Heart left ventricle (tissue), 13 donors: ENCODE results near the gene MMP24OS.

Experiments
- POLR2A ChIP-seq, 2 donors: fragments of 450-650 bp; IDR thresholded peaks; one replicate each; pipeline ENCODE4 v1.6.1; 2017; ENCODE audit warnings: antibody characterized with exemption in 2 of 2, mild to moderate bottlenecking in 2 of 2, moderate library complexity in 2 of 2
- TF ChIP-seq, protein P1 (sequence below), 12 donors: fragments of 200-600 bp; sonication (generic) in 4 of 12; IDR thresholded peaks; one replicate each; pipeline versions ENCODE4 v1.5.0 to v1.8.0; 2018 to 2022; ENCODE audit warnings: antibody characterized with exemption in 12 of 12, mild to moderate bottlenecking in 5 of 12
- donor health status: ischemic (EF 13 %, LVEDD 7.1; RV severe dilation, severe dysfunction).
- donor health status: DM: no; HTN: yes; CAD: no.
- donor health status: DM: no; HTN: no; CAD: no.
- donor health status: ischemic (EF 25% LVEDD 6.9; RV normal size, moderate dysfunction).
- donor health status: ischemic (EF 25% LVEDD 5.7; RV mildly dilated, moderate dysfunction).
- donor health status: ischemic (EF 35%, LVEDD 5.7; RV mildly dilated, moderate dysfunction).
- donor health status: nonischemic (EF 11% LVEDD 7.7; RV severe dilation, severe dysfunction).
- donor health status: DM: yes; HTN: yes; CAD: no.
- donor health status: PGD.
- donor health status: ischemic (EF 29% LVEDD 5.4; RV normal size, mild dysfunction).
- donor health status: nonischemic (EF 23%, LVEDD 6.1; RV moderate dilation, normal function).

DNA sequence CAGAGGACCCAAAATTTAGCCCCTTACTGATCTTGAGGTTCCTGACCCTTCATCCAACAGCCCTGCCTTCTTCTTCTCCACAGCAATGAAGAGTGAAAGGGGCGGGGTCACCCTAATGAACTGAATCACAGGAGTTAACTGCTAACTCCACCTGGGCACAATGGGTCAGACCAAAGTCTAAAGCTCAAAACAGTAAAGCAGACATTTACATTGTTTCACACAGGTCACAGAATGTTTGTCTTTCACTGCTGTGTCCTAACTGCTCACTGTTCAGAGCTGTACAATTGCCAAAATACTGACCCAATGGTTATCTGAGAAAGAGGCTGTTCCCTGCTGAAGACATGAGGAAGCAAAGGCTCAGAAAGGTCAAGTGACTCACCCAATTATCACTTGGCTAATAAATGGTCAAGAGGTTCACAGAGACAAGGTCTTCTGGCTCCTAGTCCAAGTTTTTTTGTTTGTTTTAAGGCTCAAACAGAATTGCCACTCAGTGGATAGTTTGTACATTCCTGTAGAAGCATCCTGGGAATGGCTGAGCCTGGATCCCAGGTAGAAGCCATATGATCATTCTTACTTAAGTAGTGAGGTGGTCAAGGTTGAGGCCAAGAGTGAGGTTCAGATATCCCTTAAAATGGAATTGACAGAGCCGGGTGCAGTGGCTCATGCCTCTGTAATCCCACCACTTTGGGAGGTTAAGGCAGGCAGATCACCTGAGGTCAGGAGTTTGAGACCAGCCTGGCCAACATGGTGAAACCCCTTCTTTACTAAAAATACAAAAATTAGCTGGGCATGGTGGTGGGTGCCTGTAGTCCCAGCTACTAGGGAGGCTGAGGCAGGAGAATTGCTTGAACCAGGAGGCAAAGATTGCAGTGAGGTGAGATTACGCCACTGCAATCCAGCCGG is 49.4 kb upstream of the MMP24OS start:
- TF ChIP-seq, protein P1, sequence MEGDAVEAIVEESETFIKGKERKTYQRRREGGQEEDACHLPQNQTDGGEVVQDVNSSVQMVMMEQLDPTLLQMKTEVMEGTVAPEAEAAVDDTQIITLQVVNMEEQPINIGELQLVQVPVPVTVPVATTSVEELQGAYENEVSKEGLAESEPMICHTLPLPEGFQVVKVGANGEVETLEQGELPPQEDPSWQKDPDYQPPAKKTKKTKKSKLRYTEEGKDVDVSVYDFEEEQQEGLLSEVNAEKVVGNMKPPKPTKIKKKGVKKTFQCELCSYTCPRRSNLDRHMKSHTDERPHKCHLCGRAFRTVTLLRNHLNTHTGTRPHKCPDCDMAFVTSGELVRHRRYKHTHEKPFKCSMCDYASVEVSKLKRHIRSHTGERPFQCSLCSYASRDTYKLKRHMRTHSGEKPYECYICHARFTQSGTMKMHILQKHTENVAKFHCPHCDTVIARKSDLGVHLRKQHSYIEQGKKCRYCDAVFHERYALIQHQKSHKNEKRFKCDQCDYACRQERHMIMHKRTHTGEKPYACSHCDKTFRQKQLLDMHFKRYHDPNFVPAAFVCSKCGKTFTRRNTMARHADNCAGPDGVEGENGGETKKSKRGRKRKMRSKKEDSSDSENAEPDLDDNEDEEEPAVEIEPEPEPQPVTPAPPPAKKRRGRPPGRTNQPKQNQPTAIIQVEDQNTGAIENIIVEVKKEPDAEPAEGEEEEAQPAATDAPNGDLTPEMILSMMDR (IDR thresholded peaks at IDR 0.05): no peak
- TF ChIP-seq POLR2A (IDR thresholded peaks at IDR 0.05): no peak
